Astrocyte (in vitro differentiated cells and primary cell): ENCODE results near the gene FAM131A. TPM values are rescaled to one million over a fixed set of nuclear protein-coding genes. Genes with fewer than 3 reads are reported as not detected.

Source experiments
- DNase-seq: peaks from one replicate; pipeline ENCODE4 v3.0.0-alpha.2; 2010; ENCODE audit warnings: low read depth
- FAIRE-seq: peaks from 2 replicates; lab custom pipeline; 2011; peaks lifted over from hg19 to GRCh38; lab: Jason Lieb, UNC
- H2AFZ ChIP-seq: 2 replicates; pipeline ENCODE4 v1.6.0; 2012; ENCODE audit warnings: low read depth, low read length, inconsistent platforms
- H3K27ac ChIP-seq: 2 replicates; pipeline ENCODE4 v1.5.1; 2011; ENCODE audit warnings: low read depth, low read length, inconsistent platforms
- H3K27me3 ChIP-seq: 2 replicates; pipeline ENCODE4 v1.6.0; 2011; ENCODE audit warnings: low read length, inconsistent platforms; ENCODE audit not compliant: insufficient read depth
- H3K36me3 ChIP-seq: 2 replicates; pipeline ENCODE4 v1.5.1; 2011; ENCODE audit warnings: low read length, inconsistent platforms; ENCODE audit not compliant: insufficient read depth
- H3K4me1 ChIP-seq: 2 replicates; pipeline ENCODE4 v1.5.1; 2011; ENCODE audit warnings: low read length, inconsistent platforms; ENCODE audit not compliant: insufficient read depth
- H3K4me2 ChIP-seq: 2 replicates; pipeline ENCODE4 v1.6.0; 2012; ENCODE audit warnings: low read length, inconsistent platforms
- H3K4me3 ChIP-seq: 2 replicates; pipeline ENCODE4 v1.5.1; 2011; ENCODE audit warnings: low read depth, mild to moderate bottlenecking, low read length, inconsistent platforms; ENCODE audit not compliant: insufficient read depth
- H3K79me2 ChIP-seq: 2 replicates; pipeline ENCODE4 v1.6.0; 2012; ENCODE audit warnings: mild to moderate bottlenecking, low read length, inconsistent platforms; ENCODE audit not compliant: insufficient read depth
- H3K9ac ChIP-seq: 2 replicates; pipeline ENCODE4 v1.6.0; 2012; ENCODE audit warnings: mild to moderate bottlenecking, low read length, inconsistent platforms
- H3K9me3 ChIP-seq: 2 replicates; pipeline ENCODE4 v1.5.1; 2012; ENCODE audit warnings: low read depth, mild to moderate bottlenecking, low read length, inconsistent platforms; ENCODE audit not compliant: insufficient read depth
- H4K20me1 ChIP-seq: 2 replicates; pipeline ENCODE4 v1.6.0; 2012; ENCODE audit warnings: low read length, inconsistent platforms; ENCODE audit not compliant: insufficient read depth
- H3K27ac Mint-ChIP-seq: one replicate; pipeline ENCODE4 v1.8.0; 2021; ENCODE audit warnings: mild to moderate bottlenecking, mixed read lengths; ENCODE audit not compliant: unreplicated experiment
- H3K27me3 Mint-ChIP-seq: one replicate; pipeline ENCODE4 v1.8.0; 2021; ENCODE audit warnings: low read depth, mixed read lengths; ENCODE audit not compliant: unreplicated experiment
- H3K36me3 Mint-ChIP-seq: one replicate; pipeline ENCODE4 v1.8.0; 2021; ENCODE audit warnings: low read depth, mixed read lengths; ENCODE audit not compliant: unreplicated experiment
- H3K4me1 Mint-ChIP-seq: one replicate; pipeline ENCODE4 v1.8.0; 2021; ENCODE audit warnings: low read depth, mixed read lengths; ENCODE audit not compliant: unreplicated experiment
- H3K4me3 Mint-ChIP-seq: one replicate; pipeline ENCODE4 v1.8.0; 2021; ENCODE audit warnings: mild to moderate bottlenecking, moderate library complexity, mixed read lengths; ENCODE audit not compliant: unreplicated experiment
- H3K9me3 Mint-ChIP-seq: one replicate; pipeline ENCODE4 v1.8.0; 2021; ENCODE audit warnings: mild to moderate bottlenecking, mixed read lengths; ENCODE audit not compliant: unreplicated experiment
- EZH2 ChIP-seq: IDR thresholded peaks from 2 replicates; pipeline ENCODE4 v1.6.1; 2012; ENCODE audit warnings: mild to moderate bottlenecking, low read length, inconsistent platforms; ENCODE audit not compliant: insufficient read depth
- total RNA-seq: library from RNA; stranded (reverse); gene quantifications from 2 replicates; pipeline ENCODE4 v1.2.1, GENCODE V29; 2021
- TF ChIP-seq, protein P1 (sequence below): IDR thresholded peaks from 2 replicates; pipeline ENCODE4 v1.5.1; 2011; ENCODE audit warnings: low read depth, mild to moderate bottlenecking, inconsistent platforms, low read length, moderate library complexity; ENCODE audit not compliant: insufficient read depth

Gene FAM131A
- total RNA-seq, 1 donor from 2014 or later = 12.2 TPM

DNA sequence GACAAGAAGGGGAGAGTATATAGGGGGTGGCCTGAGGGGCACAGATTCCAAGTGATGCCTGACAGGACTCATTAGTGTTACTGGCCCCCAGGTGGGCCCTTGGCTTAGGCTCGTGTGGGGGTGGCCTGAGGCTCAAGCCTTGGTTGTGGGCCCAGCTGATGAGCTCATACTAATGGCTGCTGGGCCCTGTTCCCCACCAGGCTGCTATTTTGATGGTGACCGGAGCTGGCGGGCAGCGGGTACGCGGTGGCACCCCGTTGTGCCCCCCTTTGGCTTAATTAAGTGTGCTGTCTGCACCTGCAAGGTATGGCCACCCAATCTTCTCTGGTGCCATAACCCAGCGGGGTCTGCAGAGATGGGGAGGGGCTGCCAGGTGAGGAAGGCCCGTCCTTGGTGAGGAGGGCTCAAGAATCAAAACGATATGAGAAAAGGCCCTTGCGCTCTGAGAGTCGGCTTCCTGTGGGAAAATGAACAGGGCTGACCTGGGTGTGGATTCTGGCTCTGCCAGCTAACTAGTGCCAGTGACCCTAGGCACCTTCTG lies 49.8 kb downstream of the FAM131A start:
- Histone ChIP-seq H3K79me2 (no peaks in the 10 kb centered on the region), H3K4me3 (no peak overlapping the region), H3K4me2 (no peak overlapping the region), H3K27me3 (peaks cover 16% of the 10 kb centered on the region), H3K9ac (no peak overlapping the region), H2AFZ (no peak overlapping the region), H3K9me3 (no peaks in the 10 kb centered on the region), H3K4me1 (no peaks in the 10 kb centered on the region), H4K20me1 (no peaks in the 10 kb centered on the region), H3K27ac (no peak overlapping the region), H3K36me3 (no peaks in the 10 kb centered on the region)
- no peaks in the 10 kb centered on the region for H3K9me3 Mint-ChIP-seq
- no peak for TF ChIP-seq EZH2
- TF ChIP-seq, protein P1, sequence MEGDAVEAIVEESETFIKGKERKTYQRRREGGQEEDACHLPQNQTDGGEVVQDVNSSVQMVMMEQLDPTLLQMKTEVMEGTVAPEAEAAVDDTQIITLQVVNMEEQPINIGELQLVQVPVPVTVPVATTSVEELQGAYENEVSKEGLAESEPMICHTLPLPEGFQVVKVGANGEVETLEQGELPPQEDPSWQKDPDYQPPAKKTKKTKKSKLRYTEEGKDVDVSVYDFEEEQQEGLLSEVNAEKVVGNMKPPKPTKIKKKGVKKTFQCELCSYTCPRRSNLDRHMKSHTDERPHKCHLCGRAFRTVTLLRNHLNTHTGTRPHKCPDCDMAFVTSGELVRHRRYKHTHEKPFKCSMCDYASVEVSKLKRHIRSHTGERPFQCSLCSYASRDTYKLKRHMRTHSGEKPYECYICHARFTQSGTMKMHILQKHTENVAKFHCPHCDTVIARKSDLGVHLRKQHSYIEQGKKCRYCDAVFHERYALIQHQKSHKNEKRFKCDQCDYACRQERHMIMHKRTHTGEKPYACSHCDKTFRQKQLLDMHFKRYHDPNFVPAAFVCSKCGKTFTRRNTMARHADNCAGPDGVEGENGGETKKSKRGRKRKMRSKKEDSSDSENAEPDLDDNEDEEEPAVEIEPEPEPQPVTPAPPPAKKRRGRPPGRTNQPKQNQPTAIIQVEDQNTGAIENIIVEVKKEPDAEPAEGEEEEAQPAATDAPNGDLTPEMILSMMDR = no peak
- H3K4me1 Mint-ChIP-seq = no peaks in the 10 kb centered on the region
- peaks cover 5% of the 10 kb centered on the region for H3K36me3 Mint-ChIP-seq
- peaks cover 60% of the 10 kb centered on the region for H3K27me3 Mint-ChIP-seq
- no peak overlapping the region for H3K27ac Mint-ChIP-seq
- no peak for DNase-seq
- no peak overlapping the region for H3K4me3 Mint-ChIP-seq
- no peak for FAIRE-seq

DNA sequence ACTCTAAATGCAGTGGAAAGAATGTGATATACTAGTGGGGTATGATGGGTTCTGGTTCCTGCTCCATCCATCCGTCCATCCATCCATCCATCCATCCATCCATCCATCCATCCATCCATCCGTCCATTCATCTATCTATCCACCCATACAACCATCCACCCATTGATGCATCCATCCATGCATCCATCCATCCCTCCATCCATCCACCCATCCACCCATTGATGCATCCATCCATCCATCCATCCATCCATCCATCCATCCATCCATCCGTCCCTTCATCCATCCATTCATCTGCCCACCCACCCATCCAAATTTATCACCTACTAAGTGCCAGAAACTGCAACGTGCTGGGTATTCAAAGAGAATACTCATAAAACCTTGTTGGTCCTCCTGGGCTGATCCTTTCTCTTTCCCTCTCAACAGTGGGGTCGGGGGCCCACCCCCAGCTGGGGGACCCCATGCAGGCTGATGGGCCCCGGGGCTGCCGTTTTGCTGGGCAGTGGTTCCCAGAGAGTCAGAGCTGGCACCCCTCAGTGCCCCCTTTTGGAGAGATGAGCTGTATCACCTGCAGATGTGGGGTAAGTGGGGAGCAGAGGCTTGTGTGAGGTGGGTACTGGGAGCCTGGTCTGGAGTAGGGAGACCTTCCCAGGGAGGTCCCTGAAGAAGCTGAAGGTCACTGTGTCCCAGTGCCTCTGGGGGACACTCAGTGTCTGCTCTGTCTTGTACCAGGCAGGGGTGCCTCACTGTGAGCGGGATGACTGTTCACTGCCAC lies 51.0 kb downstream of the FAM131A start:
- H3K4me1 ChIP-seq = no peaks in the 10 kb centered on the region
- Mint-ChIP-seq H3K9me3 (no peaks in the 10 kb centered on the region), H3K4me3 (no peak overlapping the region), H3K27ac (no peak overlapping the region), H3K36me3 (peaks cover 5% of the 10 kb centered on the region), H3K27me3 (peaks cover 52% of the 10 kb centered on the region), H3K4me1 (no peaks in the 10 kb centered on the region)
- FAIRE-seq (no peak), DNase-seq (no peak)
- H2AFZ ChIP-seq = no peak overlapping the region
- H3K9ac ChIP-seq = no peak overlapping the region
- H3K4me3 ChIP-seq = no peak overlapping the region
- no peak overlapping the region for H3K27ac ChIP-seq
- no peaks in the 10 kb centered on the region for H4K20me1 ChIP-seq
- H3K36me3 ChIP-seq = no peaks in the 10 kb centered on the region
- H3K79me2 ChIP-seq = no peaks in the 10 kb centered on the region
- peaks cover 15% of the 10 kb centered on the region for H3K27me3 ChIP-seq
- TF ChIP-seq, protein P1 = no peak
- no peak for TF ChIP-seq EZH2
- no peak overlapping the region for H3K4me2 ChIP-seq
- H3K9me3 ChIP-seq = no peaks in the 10 kb centered on the region

DNA sequence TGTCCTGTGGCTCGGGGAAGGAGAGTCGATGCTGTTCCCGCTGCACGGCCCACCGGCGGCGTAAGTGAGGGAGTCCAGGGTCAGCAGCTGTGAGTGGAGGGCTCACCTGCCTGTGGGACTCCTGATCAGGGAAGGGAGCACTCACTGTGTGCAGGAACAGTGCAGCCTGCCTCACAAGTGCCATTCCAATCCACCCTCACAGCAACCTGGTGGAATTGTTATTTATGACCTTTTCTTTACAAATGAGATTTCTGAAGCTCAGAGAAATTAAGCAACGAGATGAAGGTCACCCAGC lies 51.5 kb downstream of the FAM131A start:
- Histone ChIP-seq H3K4me1 (no peaks in the 10 kb centered on the region), H3K4me3 (no peak overlapping the region), H3K9me3 (no peaks in the 10 kb centered on the region), H3K27ac (no peak overlapping the region), H3K4me2 (no peak overlapping the region), H2AFZ (no peak overlapping the region), H3K79me2 (no peaks in the 10 kb centered on the region), H3K27me3 (peaks cover 15% of the 10 kb centered on the region), H4K20me1 (no peaks in the 10 kb centered on the region), H3K9ac (no peak overlapping the region), H3K36me3 (no peaks in the 10 kb centered on the region)
- no peaks in the 10 kb centered on the region for H3K4me1 Mint-ChIP-seq
- H3K36me3 Mint-ChIP-seq = peaks cover 5% of the 10 kb centered on the region
- no peak for DNase-seq
- H3K4me3 Mint-ChIP-seq = no peak overlapping the region
- no peak for FAIRE-seq
- peaks cover 51% of the 10 kb centered on the region for H3K27me3 Mint-ChIP-seq
- no peaks in the 10 kb centered on the region for H3K9me3 Mint-ChIP-seq
- TF ChIP-seq, protein P1 = no peak
- no peak for TF ChIP-seq EZH2
- no peak overlapping the region for H3K27ac Mint-ChIP-seq
